SK-N-MC (cell line): ENCODE measurements around the gene ANGEL1.

Source experiments
- EZH2 ChIP-seq: fragments of 200-600 bp; sonication (generic); IDR thresholded peaks from one replicate; pipeline ENCODE4 v1.6.1; 2017; ENCODE audit warnings: antibody characterized with exemption
- POLR2AphosphoS5 ChIP-seq: IDR thresholded peaks from 2 replicates; pipeline ENCODE4 v1.6.1; 2012; ENCODE audit warnings: mild to moderate bottlenecking, low read depth, low read length, borderline replicate concordance

DNA sequence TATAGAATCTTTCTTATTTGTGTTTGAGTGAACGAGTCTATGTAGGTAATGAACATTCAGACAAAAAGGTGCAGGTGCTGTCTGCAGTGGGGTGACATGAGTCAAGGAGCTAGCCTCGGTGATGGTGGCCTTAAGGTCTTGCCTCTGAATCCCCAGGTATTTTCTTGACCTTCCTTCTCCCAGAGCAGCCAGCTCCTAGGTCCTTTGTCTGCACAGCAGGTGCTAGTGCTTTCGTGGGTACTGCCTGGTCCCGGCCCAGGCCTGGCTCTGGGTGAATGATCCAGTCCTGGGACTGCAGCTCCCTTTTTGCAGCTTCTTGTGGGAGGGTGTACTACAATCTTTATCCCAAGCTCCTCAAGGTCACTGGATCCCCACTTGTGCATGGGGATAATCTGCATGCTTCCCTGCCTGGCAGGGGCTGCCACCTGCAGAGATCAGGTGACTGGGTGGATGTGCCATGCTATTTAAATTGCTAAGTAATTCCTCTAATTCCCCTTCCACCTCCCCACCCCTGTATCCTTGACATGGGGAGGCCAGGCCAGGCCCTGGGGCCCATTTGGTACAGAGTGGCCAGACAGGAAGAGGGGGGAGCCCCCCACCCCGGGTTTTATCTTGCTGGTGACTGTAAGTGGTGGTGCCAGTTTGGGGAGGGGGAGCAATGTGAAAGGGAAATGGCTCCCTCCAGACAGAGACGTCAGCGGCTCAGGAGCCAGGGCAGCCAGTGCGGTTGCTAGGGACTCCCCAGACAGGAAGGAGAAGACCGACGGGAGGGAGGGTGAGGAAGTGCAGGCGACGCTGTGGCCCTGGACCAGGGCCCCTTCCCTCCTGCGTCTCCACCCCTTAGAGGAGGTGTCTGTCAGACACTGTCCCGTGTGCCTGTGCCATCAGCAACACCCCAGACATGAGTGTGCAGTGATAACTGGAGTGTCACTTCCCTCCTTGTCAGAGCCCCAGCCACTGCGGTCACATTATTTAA lies 44.7 kb downstream of the ANGEL1 start:
- TF ChIP-seq EZH2 (no peak), POLR2AphosphoS5 (peak; percentile 29; the same call in 1 of the 2 replicates)
